Ovary (tissue), 9 donors: ENCODE data around the gene AKR1D1. TPM values are rescaled to one million over a fixed set of nuclear protein-coding genes. Genes with fewer than 3 reads are reported as not detected.

Source experiments
- DNase-seq, 5 donors: peaks; one replicate each; pipeline ENCODE4 v3.0.0-alpha.2; 2019 to 2020
- H3K27ac ChIP-seq, 2 donors: fragments of 200-600 bp; one replicate each; pipeline versions ENCODE4 v1.5.1 to v1.8.0; 2019 to 2022
- H3K27me3 ChIP-seq: fragments of 200-600 bp; one replicate; pipeline ENCODE4 v1.8.0; 2022
- H3K36me3 ChIP-seq: fragments of 200-600 bp; sonication (generic); one replicate; pipeline ENCODE4 v1.5.1; 2019
- H3K4me1 ChIP-seq: one replicate; pipeline ENCODE4 v1.8.1; 2013; ENCODE audit warnings: mild to moderate bottlenecking, moderate library complexity; ENCODE audit not compliant: insufficient read depth
- H3K4me3 ChIP-seq: fragments of 200-600 bp; sonication (generic); one replicate; pipeline ENCODE4 v1.5.1; 2017
- H3K9me3 ChIP-seq, 2 donors: fragments of 200-600 bp in 1 of 2; sonication (generic) in 1 of 2; one replicate each; pipeline versions ENCODE4 v1.5.1 to v1.8.1; 2013 to 2019; ENCODE audit warnings: mild to moderate bottlenecking in 1 of 2, moderate library complexity in 1 of 2
- CTCF ChIP-seq, 3 donors: fragments of 450-650 bp in 2 of 3; fragments of 200-600 bp in 1 of 3; IDR thresholded peaks; one replicate each; pipeline versions ENCODE4 v1.5.1 to v1.8.0; 2016 to 2022; ENCODE audit warnings: antibody characterized with exemption in 3 of 3, mild to moderate bottlenecking in 1 of 3
- EP300 ChIP-seq: sonication (generic); formaldehyde crosslinking; IDR thresholded peaks from one replicate; pipeline ENCODE4 v1.6.1; 2017; ENCODE audit warnings: antibody characterized with exemption
- POLR2A ChIP-seq: fragments of 450-650 bp; IDR thresholded peaks from one replicate; pipeline ENCODE4 v1.6.1; 2017; ENCODE audit warnings: antibody characterized with exemption, mild to moderate bottlenecking, moderate library complexity
- WGBS, 3 donors: extraction: QIAGEN DNeasy Blood & Tissue Kit in 1 of 3; methylation state at CpG; one replicate each; pipeline versions ENCODE4 v1.1.5 to v1.1.7; 2013 to 2017; 5-methylcytosine and 5-hydroxymethylcytosine counted together
- intact Hi-C, 4 donors: fragments of 100-400 bp; cut with DNase I; formaldehyde crosslinking; loops; one replicate each; pipeline versions ENCODE4 v1.11.0 to v1.15.1; 2022 to 2023
- polyA plus RNA-seq, 2 donors: library from polyadenylated mRNA; stranded (reverse); fragments of 200-250 nt in 1 of 2; fragments of 350-450 nt in 1 of 2; fragmentation: Illumina TruSeq in 1 of 2; extraction: RNeasy Lipid Tissue Mini Kit (QIAGEN cat#74804) in 1 of 2; gene quantifications; one replicate each; pipeline ENCODE4 v1.2.3, GENCODE V29; 2013 to 2014
- total RNA-seq, 7 donors: library from RNA; depleted of rRNA in 2 of 7; stranded (reverse); fragments of >200 nt in 2 of 7; fragmentation: NEBNext Ultra II Directional in 3 of 7; extraction: Animal tissue kit (Norgen Biotek cat#: 25700) in 3 of 7; gene quantifications; one replicate each; pipeline versions ENCODE4 v1.1.0 to v1.2.4, GENCODE V29; 2016 to 2023
- donor health status: DM: no; HTN: no; CAD: no; lungs with moderate emphysema.
- donor health status: DM: no; HTN: no; CAD: no.
- donor health status: Bipolar disorder and iron deficiency.
- donor health status: DM: yes; HTN: yes; CAD: no.
- donor health status: DM: no; HTN: no; CAD: no.
- donor health status: DM: yes; HTN: yes; CAD: no.

AKR1D1 gene
- total and polyA plus RNA-seq, 9 donors, result not detected

GRCh38 chr7:138030679-138031351 lies 45.4 kb upstream of the AKR1D1 start:
- Histone ChIP-seq H3K27me3 (no peaks in the 10 kb centered on the region), H3K27ac (no peak overlapping the region), H3K9me3 (no peaks in the 10 kb centered on the region), H3K36me3 (no peaks in the 10 kb centered on the region), H3K4me1 (no peaks in the 10 kb centered on the region), H3K4me3 (no peak overlapping the region)
- TF ChIP-seq EP300 (no peak), CTCF (IDR thresholded peaks at IDR 0.05) (no peak), POLR2A (no peak)
- WGBS, 3 donors, result 88 to 93% (median 91%) methylated on average over 7 of the region's 7 CpGs
- intact Hi-C loops, result no loop called here
- DNase-seq, result no peak

- no peaks in the 10 kb centered on the region for H3K4me1 ChIP-seq
- TF ChIP-seq EP300 (no peak), CTCF (IDR thresholded peaks at IDR 0.05) (no peak), POLR2A (no peak)
- intact Hi-C loops, result no loop called here
- no peak for DNase-seq
- H3K4me3 ChIP-seq, result no peak overlapping the region
- H3K27ac ChIP-seq, result no peak overlapping the region
- H3K36me3 ChIP-seq, result no peaks in the 10 kb centered on the region
- H3K9me3 ChIP-seq, result no peaks in the 10 kb centered on the region
- no peaks in the 10 kb centered on the region for H3K27me3 ChIP-seq
Measured at GRCh38 chr7:138032186-138032585, 44.1 kb upstream of the AKR1D1 start.

- intact Hi-C loops, result no loop called here
- DNase-seq, result no peak
- Histone ChIP-seq H3K4me3 (no peak overlapping the region), H3K36me3 (no peaks in the 10 kb centered on the region), H3K27ac (no peak overlapping the region), H3K9me3 (no peaks in the 10 kb centered on the region), H3K27me3 (no peaks in the 10 kb centered on the region), H3K4me1 (no peaks in the 10 kb centered on the region)
- no peak for TF ChIP-seq POLR2A
- TF ChIP-seq CTCF (IDR thresholded peaks at IDR 0.05), result no peak
- TF ChIP-seq EP300, result no peak
- WGBS, 3 donors, result 58 to 71% (median 60%) methylated on average over 3 of the region's 3 CpGs
Measured at GRCh38 chr7:138032770-138033169, 43.5 kb upstream of the AKR1D1 start.

- no peaks in the 10 kb centered on the region for H3K27me3 ChIP-seq
- H3K9me3 ChIP-seq, result no peaks in the 10 kb centered on the region
- DNase-seq, result no peak
- no peak overlapping the region for H3K4me3 ChIP-seq
- TF ChIP-seq EP300 (no peak), CTCF (IDR thresholded peaks at IDR 0.05) (no peak), POLR2A (no peak)
- H3K4me1 ChIP-seq, result no peaks in the 10 kb centered on the region
- intact Hi-C loops, result no loop called here
- H3K27ac ChIP-seq, result no peak overlapping the region
- 83 to 88% (median 85%) methylated on average over 4 of the region's 4 CpGs for WGBS, 3 donors
- H3K36me3 ChIP-seq, result no peaks in the 10 kb centered on the region
Measured at GRCh38 chr7:138033241-138033640, 43.0 kb upstream of the AKR1D1 start.
